K562 (cell line): ENCODE results near the gene AADAC. TPM values are rescaled to one million over a fixed set of nuclear protein-coding genes. Genes with fewer than 3 reads are reported as not detected.

Experiments
- CCNT2 ChIP-seq: IDR thresholded peaks from 2 replicates; pipeline ENCODE4 v1.6.1; 2011; ENCODE audit warnings: borderline replicate concordance, low read depth, mild to moderate bottlenecking, moderate library complexity, mixed read lengths, low read length; ENCODE audit not compliant: insufficient read length; ENCODE audit errors: extremely low read depth
- CTBP1 ChIP-seq: fragments of 450-650 bp; IDR thresholded peaks from 2 replicates; pipeline ENCODE4 v1.6.1; 2016; ENCODE audit warnings: borderline replicate concordance
- EP300 ChIP-seq: IDR thresholded peaks from 2 replicates; pipeline ENCODE4 v1.6.1; 2012; ENCODE audit warnings: low read length, improper control_type of control experiment
- ESRRA ChIP-seq: fragments of 450-650 bp; IDR thresholded peaks from 2 replicates; pipeline ENCODE4 v1.6.1; 2014; ENCODE audit warnings: low read depth, mild to moderate bottlenecking, moderate library complexity, borderline replicate concordance
- GATA2 ChIP-seq: sonication (generic); formaldehyde crosslinking; IDR thresholded peaks from 2 replicates; pipeline ENCODE4 v1.4.0; 2020; ENCODE audit warnings: mild to moderate bottlenecking, missing genetic modification reagents
- HNRNPL ChIP-seq: fragments of 200-400 bp; formaldehyde crosslinking; IDR thresholded peaks from 2 replicates; pipeline ENCODE4 v1.6.1; 2017; ENCODE audit warnings: low read depth, mild to moderate bottlenecking, low read length
- KDM1A ChIP-seq, 2 experiments: fragments of 450-650 bp; IDR thresholded peaks; 2 replicates each; pipeline ENCODE4 v1.6.1; 2016; ENCODE audit warnings: mild to moderate bottlenecking in 2 of 2
- MTA2 ChIP-seq: fragments of 450-650 bp; IDR thresholded peaks from 2 replicates; pipeline ENCODE4 v1.6.1; 2016; ENCODE audit warnings: low read depth
- NFIC ChIP-seq: fragments of 450-650 bp; IDR thresholded peaks from 2 replicates; pipeline ENCODE4 v1.6.1; 2017; ENCODE audit warnings: mild to moderate bottlenecking, inconsistent platforms
- PHB ChIP-seq: fragments of 250-450 bp; sonication (Bioruptor Pico); IDR thresholded peaks from 2 replicates; pipeline ENCODE4 v1.5.0; 2021
- RBBP5 ChIP-seq: fragments of 200-600 bp; sonication (generic); IDR thresholded peaks from 2 replicates; pipeline ENCODE4 v1.6.1; 2012; ENCODE audit warnings: borderline replicate concordance, mild to moderate bottlenecking, low read length, control low read depth, inconsistent platforms; ENCODE audit not compliant: insufficient read depth, poor library complexity, severe bottlenecking
- SMARCE1 ChIP-seq: fragments of 450-650 bp; IDR thresholded peaks from 2 replicates; pipeline ENCODE4 v1.7.1; 2016; ENCODE audit warnings: mild to moderate bottlenecking
- SPI1 ChIP-seq: IDR thresholded peaks from 2 replicates; pipeline ENCODE4 v1.6.1; 2011; ENCODE audit warnings: low read depth, low read length, control low read depth, borderline replicate concordance
- TAL1 ChIP-seq: fragments of 450-650 bp; IDR thresholded peaks from 2 replicates; pipeline ENCODE4 v1.6.1; 2016; ENCODE audit warnings: mild to moderate bottlenecking
- TCF3 ChIP-seq: sonication (generic); formaldehyde crosslinking; IDR thresholded peaks from 2 replicates; pipeline ENCODE4 v1.4.0; 2020; ENCODE audit warnings: mild to moderate bottlenecking, missing genetic modification reagents
- TCF7L2 ChIP-seq: fragments of 150-350 bp; IDR thresholded peaks from 2 replicates; pipeline ENCODE4 v1.6.1; 2016; ENCODE audit warnings: low read depth, mild to moderate bottlenecking, low read length, moderate library complexity
- polyA plus RNA-seq, 8 experiments: library from polyadenylated mRNA; depleted of rRNA in 4 of 8; stranded (reverse) in 5 of 8; unstranded in 3 of 8; fragments of >200 nt; fragmentation: Nextera tagmentation in 2 of 8; fragmentation: Illumina TruSeq in 1 of 8; extraction: Ambion mirVana in 2 of 8; extraction: Trizol in 1 of 8; gene quantifications; 2 replicates each; pipeline versions ENCODE4 v1.2.1 to v1.2.3, GENCODE V29; 2011 to 2014; ENCODE audit warnings: inconsistent platforms in 1 of 8, missing spikeins in 1 of 8
- total RNA-seq, 7 experiments: library from RNA; depleted of rRNA in 6 of 7; stranded (reverse); fragments of >200 nt in 6 of 7; fragmentation: Illumina TruSeq in 2 of 7; extraction: Trizol in 2 of 7; gene quantifications; 2 replicates each; pipeline versions ENCODE4 v1.2.1 to v1.2.3, GENCODE V29; 2011 to 2021; ENCODE audit warnings: low replicate concordance in 1 of 7
- TF ChIP-seq, protein P1 (sequence below): fragments of 250-450 bp; sonication (Bioruptor Pico); IDR thresholded peaks from 2 replicates; pipeline ENCODE4 v1.5.0; 2020; ENCODE audit warnings: mild to moderate bottlenecking
- TF ChIP-seq, protein P2 (sequence below): fragments of 450-650 bp; IDR thresholded peaks from 2 replicates; pipeline ENCODE4 v1.6.1; 2018; ENCODE audit not compliant: partially characterized antibody
- TF ChIP-seq, protein P3 (sequence below): sonication (generic); formaldehyde crosslinking; IDR thresholded peaks from 2 replicates; pipeline ENCODE4 v1.8.1; 2023; ENCODE audit warnings: mild to moderate bottlenecking, missing genetic modification reagents, moderate library complexity

Gene AADAC
- total and polyA plus RNA-seq, 9 of the 15 experiments (the other 6 are each of a cell fraction or from before 2014, with no cell fraction given), result 0.47 TPM; not detected in 8

DNA sequence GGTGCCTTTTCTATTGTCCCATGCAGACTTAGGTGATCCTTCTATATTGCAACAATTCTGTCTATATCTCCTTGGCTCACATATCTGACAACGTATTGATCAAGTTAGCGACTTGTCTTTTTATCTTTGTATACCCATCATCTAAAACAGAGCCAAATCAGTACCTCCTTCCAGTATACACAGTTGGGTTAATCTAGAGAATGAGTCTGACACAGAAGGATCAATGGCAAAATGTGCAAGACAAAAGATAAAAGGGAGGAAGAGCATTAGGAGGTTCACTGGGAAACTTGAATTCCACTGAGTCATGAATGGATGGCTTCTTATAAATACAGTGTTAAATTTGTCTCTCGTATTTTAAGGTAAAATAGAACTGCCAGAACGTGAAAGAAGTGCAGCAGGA lies 6.0 kb downstream of the AADAC start (continued):
- TF ChIP-seq CTBP1, result no peak
- peak; percentile 79 to 89 for TF ChIP-seq KDM1A (IDR thresholded peaks at IDR 0.05)
- TF ChIP-seq ESRRA, result no peak
- TF ChIP-seq SMARCE1, result peak; percentile 54; the same call in 1 of the 2 replicates
- TF ChIP-seq, protein P1, sequence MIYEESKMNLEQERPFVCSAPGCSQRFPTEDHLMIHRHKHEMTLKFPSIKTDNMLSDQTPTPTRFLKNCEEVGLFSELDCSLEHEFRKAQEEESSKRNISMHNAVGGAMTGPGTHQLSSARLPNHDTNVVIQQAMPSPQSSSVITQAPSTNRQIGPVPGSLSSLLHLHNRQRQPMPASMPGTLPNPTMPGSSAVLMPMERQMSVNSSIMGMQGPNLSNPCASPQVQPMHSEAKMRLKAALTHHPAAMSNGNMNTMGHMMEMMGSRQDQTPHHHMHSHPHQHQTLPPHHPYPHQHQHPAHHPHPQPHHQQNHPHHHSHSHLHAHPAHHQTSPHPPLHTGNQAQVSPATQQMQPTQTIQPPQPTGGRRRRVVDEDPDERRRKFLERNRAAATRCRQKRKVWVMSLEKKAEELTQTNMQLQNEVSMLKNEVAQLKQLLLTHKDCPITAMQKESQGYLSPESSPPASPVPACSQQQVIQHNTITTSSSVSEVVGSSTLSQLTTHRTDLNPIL (CRISPR knock-in tag), result no peak
- peak; percentile 15; the same call in 1 of the 2 replicates for TF ChIP-seq SPI1
- TF ChIP-seq CCNT2, result peak; percentile 53
- TF ChIP-seq, protein P2, sequence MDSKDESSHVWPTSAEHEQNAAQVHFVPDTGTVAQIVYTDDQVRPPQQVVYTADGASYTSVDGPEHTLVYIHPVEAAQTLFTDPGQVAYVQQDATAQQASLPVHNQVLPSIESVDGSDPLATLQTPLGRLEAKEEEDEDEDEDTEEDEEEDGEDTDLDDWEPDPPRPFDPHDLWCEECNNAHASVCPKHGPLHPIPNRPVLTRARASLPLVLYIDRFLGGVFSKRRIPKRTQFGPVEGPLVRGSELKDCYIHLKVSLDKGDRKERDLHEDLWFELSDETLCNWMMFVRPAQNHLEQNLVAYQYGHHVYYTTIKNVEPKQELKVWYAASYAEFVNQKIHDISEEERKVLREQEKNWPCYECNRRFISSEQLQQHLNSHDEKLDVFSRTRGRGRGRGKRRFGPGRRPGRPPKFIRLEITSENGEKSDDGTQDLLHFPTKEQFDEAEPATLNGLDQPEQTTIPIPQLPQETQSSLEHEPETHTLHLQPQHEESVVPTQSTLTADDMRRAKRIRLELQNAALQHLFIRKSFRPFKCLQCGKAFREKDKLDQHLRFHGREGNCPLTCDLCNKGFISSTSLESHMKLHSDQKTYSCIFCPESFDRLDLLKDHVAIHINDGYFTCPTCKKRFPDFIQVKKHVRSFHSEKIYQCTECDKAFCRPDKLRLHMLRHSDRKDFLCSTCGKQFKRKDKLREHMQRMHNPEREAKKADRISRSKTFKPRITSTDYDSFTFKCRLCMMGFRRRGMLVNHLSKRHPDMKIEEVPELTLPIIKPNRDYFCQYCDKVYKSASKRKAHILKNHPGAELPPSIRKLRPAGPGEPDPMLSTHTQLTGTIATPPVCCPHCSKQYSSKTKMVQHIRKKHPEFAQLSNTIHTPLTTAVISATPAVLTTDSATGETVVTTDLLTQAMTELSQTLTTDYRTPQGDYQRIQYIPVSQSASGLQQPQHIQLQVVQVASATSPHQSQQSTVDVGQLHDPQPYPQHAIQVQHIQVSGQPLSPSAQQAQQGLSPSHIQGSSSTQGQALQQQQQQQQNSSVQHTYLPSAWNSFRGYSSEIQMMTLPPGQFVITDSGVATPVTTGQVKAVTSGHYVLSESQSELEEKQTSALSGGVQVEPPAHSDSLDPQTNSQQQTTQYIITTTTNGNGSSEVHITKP, result peak; percentile 64
- no peak for TF ChIP-seq HNRNPL
- TF ChIP-seq EP300, result 0 out of 2 replicates have a peak, but pooled peaks have one; percentile 34
- peak; percentile 76 for TF ChIP-seq MTA2
- TF ChIP-seq NFIC, result peak; percentile 73
- TF ChIP-seq, protein P3, sequence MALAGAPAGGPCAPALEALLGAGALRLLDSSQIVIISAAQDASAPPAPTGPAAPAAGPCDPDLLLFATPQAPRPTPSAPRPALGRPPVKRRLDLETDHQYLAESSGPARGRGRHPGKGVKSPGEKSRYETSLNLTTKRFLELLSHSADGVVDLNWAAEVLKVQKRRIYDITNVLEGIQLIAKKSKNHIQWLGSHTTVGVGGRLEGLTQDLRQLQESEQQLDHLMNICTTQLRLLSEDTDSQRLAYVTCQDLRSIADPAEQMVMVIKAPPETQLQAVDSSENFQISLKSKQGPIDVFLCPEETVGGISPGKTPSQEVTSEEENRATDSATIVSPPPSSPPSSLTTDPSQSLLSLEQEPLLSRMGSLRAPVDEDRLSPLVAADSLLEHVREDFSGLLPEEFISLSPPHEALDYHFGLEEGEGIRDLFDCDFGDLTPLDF (CRISPR knock-in tag), result no peak
- peak; percentile 50; the same call in 1 of the 2 replicates for TF ChIP-seq TCF3 (CRISPR knock-in tag)
- TF ChIP-seq TCF7L2, result no peak
- peak; percentile 18; the same call in 1 of the 2 replicates for TF ChIP-seq GATA2
- TF ChIP-seq RBBP5, result no peak
- TF ChIP-seq TAL1, result peak; percentile 86
- no peak for TF ChIP-seq PHB (CRISPR knock-in tag)
